ENCODE measurements around the gene SDK2. TPM values are rescaled to one million over a fixed set of nuclear protein-coding genes. Genes with fewer than 3 reads are reported as not detected.

Gene SDK2
- total and polyA plus RNA-seq, 9 of the 15 experiments (the other 6 are each of a cell fraction or from before 2014, with no cell fraction given): 0.04 TPM; not detected in 8

DNA sequence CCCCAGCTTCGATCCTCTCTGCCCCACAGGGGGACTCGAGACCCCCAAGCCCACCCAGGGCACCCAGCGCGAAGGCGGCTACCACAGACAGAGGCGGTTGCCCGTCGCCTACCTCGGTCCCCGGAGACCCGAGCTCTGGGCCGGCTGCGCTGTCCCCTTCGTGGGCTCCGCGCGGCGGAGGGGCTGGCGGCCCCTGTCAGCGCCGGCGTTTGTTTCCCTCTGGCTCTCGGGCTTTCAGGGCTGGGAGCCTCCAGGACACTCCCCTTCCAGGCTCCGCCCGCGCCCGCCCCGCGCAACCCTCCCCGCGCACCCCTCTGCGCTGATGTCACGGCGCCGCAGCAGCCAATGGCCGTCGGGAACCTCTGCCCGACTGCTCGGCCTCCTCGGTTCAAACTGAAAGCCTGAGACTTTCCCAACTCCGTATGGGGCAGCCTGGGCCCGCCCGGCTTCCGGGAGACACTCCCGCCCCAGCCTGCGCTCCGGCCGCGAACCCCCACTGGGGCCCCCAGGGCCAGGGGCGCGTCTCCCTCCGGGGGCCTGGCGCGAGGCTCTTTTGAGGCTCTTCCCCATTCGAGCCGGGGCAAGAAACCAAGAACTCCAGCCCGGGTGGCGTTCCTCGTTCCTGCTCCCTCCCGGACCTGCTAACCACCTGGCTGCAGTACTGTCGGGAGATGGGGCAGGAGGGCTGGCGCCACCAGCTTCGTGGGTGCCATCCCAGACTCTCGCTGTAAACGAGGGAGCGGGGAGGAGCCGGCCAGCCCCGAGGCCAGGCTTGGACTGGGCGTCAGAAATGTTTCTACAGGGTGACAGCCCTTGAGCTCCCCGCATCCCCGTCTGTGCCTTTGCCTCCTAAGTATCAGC is 332.2 kb downstream of the SDK2 start, which contains the start of gene CDC42EP4 (continued):
- TF ChIP-seq, protein P1, sequence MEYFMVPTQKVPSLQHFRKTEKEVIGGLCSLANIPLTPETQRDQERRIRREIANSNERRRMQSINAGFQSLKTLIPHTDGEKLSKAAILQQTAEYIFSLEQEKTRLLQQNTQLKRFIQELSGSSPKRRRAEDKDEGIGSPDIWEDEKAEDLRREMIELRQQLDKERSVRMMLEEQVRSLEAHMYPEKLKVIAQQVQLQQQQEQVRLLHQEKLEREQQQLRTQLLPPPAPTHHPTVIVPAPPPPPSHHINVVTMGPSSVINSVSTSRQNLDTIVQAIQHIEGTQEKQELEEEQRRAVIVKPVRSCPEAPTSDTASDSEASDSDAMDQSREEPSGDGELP (CRISPR knock-in tag; IDR thresholded peaks at IDR 0.05; ENCODE audit: borderline replicate concordance): peak; percentile 26; the same call in 1 of the 2 replicates
- TF ChIP-seq POLR2H (tag; IDR thresholded peaks at IDR 0.05; ENCODE audit: low read depth): no peak
- TF ChIP-seq, protein P2, sequence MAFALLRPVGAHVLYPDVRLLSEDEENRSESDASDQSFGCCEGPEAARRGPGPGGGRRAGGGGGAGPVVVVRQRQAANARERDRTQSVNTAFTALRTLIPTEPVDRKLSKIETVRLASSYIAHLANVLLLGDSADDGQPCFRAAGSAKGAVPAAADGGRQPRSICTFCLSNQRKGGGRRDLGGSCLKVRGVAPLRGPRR (CRISPR knock-in tag; IDR thresholded peaks at IDR 0.05): no peak
- peak; percentile 49; the same call in 1 of the 2 replicates for TF ChIP-seq SMAD4 (CRISPR knock-in tag; conservative IDR thresholded peaks at IDR 0.05)
- 0 out of 2 replicates have a peak, but pooled peaks have one; percentile 11 for TF ChIP-seq NR2C2 (CRISPR knock-in tag; IDR thresholded peaks at IDR 0.05)
- TF ChIP-seq NR2C2 (tag; IDR thresholded peaks at IDR 0.05): no peak
- no peak for TF ChIP-seq STAG1 (CRISPR knock-in tag; IDR thresholded peaks at IDR 0.05; ENCODE audit: borderline replicate concordance)
- TF ChIP-seq ELF1 (tag; IDR thresholded peaks at IDR 0.05): peak; percentile 36; the same call in 1 of the 2 replicates
- TF ChIP-seq SOX6 (IDR thresholded peaks at IDR 0.05): peak; percentile 36; the same call in 1 of the 2 replicates
- TF ChIP-seq, protein P3, sequence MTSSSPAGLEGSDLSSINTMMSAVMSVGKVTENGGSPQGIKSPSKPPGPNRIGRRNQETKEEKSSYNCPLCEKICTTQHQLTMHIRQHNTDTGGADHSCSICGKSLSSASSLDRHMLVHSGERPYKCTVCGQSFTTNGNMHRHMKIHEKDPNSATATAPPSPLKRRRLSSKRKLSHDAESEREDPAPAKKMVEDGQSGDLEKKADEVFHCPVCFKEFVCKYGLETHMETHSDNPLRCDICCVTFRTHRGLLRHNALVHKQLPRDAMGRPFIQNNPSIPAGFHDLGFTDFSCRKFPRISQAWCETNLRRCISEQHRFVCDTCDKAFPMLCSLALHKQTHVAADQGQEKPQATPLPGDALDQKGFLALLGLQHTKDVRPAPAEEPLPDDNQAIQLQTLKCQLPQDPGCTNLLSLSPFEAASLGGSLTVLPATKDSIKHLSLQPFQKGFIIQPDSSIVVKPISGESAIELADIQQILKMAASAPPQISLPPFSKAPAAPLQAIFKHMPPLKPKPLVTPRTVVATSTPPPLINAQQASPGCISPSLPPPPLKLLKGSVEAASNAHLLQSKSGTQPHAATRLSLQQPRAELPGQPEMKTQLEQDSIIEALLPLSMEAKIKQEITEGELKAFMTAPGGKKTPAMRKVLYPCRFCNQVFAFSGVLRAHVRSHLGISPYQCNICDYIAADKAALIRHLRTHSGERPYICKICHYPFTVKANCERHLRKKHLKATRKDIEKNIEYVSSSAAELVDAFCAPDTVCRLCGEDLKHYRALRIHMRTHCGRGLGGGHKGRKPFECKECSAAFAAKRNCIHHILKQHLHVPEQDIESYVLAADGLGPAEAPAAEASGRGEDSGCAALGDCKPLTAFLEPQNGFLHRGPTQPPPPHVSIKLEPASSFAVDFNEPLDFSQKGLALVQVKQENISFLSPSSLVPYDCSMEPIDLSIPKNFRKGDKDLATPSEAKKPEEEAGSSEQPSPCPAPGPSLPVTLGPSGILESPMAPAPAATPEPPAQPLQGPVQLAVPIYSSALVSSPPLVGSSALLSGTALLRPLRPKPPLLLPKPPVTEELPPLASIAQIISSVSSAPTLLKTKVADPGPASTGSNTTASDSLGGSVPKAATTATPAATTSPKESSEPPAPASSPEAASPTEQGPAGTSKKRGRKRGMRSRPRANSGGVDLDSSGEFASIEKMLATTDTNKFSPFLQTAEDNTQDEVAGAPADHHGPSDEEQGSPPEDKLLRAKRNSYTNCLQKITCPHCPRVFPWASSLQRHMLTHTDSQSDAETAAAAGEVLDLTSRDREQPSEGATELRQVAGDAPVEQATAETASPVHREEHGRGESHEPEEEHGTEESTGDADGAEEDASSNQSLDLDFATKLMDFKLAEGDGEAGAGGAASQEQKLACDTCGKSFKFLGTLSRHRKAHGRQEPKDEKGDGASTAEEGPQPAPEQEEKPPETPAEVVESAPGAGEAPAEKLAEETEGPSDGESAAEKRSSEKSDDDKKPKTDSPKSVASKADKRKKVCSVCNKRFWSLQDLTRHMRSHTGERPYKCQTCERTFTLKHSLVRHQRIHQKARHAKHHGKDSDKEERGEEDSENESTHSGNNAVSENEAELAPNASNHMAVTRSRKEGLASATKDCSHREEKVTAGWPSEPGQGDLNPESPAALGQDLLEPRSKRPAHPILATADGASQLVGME (CRISPR knock-in tag; IDR thresholded peaks at IDR 0.05): no peak
- no peak for TF ChIP-seq NR4A1 (CRISPR knock-in tag; IDR thresholded peaks at IDR 0.05)
- no peak for TF ChIP-seq NR4A1 (tag; IDR thresholded peaks at IDR 0.05)
- no peak for TF ChIP-seq ZNF175 (CRISPR knock-in tag; IDR thresholded peaks at IDR 0.05; ENCODE audit: low read depth)
- no peak for TF ChIP-seq FOXA3 (CRISPR knock-in tag; conservative IDR thresholded peaks at IDR 0.05 in 1 of 2, IDR thresholded peaks at IDR 0.05 in 1 of 2)
- TF ChIP-seq, protein P4, sequence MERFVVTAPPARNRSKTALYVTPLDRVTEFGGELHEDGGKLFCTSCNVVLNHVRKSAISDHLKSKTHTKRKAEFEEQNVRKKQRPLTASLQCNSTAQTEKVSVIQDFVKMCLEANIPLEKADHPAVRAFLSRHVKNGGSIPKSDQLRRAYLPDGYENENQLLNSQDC (CRISPR knock-in tag; IDR thresholded peaks at IDR 0.05): no peak

All from K562 (cell line).